Measurements from ENCODE around the gene ITPKA.

Gene ITPKA

GRCh38 chr15:41520636-41521035 is 27.0 kb downstream of the ITPKA start:
- H3K4me2 ChIP-seq (ENCODE audit: insufficient read depth, low read length) = no peak overlapping the region
- no peaks in the 10 kb centered on the region for H3K9me3 ChIP-seq (ENCODE audit: insufficient read depth, low read length, severe bottlenecking)
- H2AFZ ChIP-seq (ENCODE audit: low read depth, low read length) = no peak overlapping the region
- no peak overlapping the region for H3K9ac ChIP-seq (ENCODE audit: low read depth, low read length)
- ATAC-seq (ENCODE audit: insufficient read depth, low read depth) (no peak), DNase-seq (no peak)
- no peak overlapping the region for H3K27ac ChIP-seq (ENCODE audit: low read length)
- H3K27me3 ChIP-seq (ENCODE audit: insufficient read depth, low read length, poor library complexity) = no peaks in the 10 kb centered on the region
- H3K79me2 ChIP-seq (ENCODE audit: insufficient read depth, low read length) = no peaks in the 10 kb centered on the region
- H3K36me3 ChIP-seq (ENCODE audit: insufficient read depth, low read length) = peaks cover 37% of the 10 kb centered on the region
- no peak overlapping the region for H3K4me3 ChIP-seq (ENCODE audit: low read depth in 1 of 2, low read length in 2 of 2)
- TF ChIP-seq CTCF (IDR thresholded peaks at IDR 0.05; ENCODE audit: borderline replicate concordance, extremely low read depth, low read length, poor library complexity, severe bottlenecking) (no peak), EZH2 (IDR thresholded peaks at IDR 0.05; ENCODE audit: borderline replicate concordance, low read depth, low read length, severe bottlenecking) (no peak)
- H3K4me1 ChIP-seq (ENCODE audit: insufficient read depth, low read length) = no peaks in the 10 kb centered on the region
- no peaks in the 10 kb centered on the region for H4K20me1 ChIP-seq (ENCODE audit: insufficient read depth, low read length)

GRCh38 chr15:41521614-41522013 is 27.9 kb downstream of the ITPKA start:
- no peaks in the 10 kb centered on the region for H3K9me3 ChIP-seq (ENCODE audit: insufficient read depth, low read length, severe bottlenecking)
- no peak for TF ChIP-seq CTCF (IDR thresholded peaks at IDR 0.05; ENCODE audit: borderline replicate concordance, extremely low read depth, low read length, poor library complexity, severe bottlenecking)
- TF ChIP-seq EZH2 (IDR thresholded peaks at IDR 0.05; ENCODE audit: borderline replicate concordance, low read depth, low read length, severe bottlenecking) = no peak
- DNase-seq = no peak
- H3K4me3 ChIP-seq (ENCODE audit: low read depth in 1 of 2, low read length in 2 of 2) = no peak overlapping the region
- H3K36me3 ChIP-seq (ENCODE audit: insufficient read depth, low read length) = peaks cover 41% of the 10 kb centered on the region
- H2AFZ ChIP-seq (ENCODE audit: low read depth, low read length) = no peak overlapping the region
- no peaks in the 10 kb centered on the region for H4K20me1 ChIP-seq (ENCODE audit: insufficient read depth, low read length)
- H3K9ac ChIP-seq (ENCODE audit: low read depth, low read length) = no peak overlapping the region
- ATAC-seq (ENCODE audit: insufficient read depth, low read depth) = no peak
- H3K27ac ChIP-seq (ENCODE audit: low read length) = no peak overlapping the region
- H3K27me3 ChIP-seq (ENCODE audit: insufficient read depth, low read length, poor library complexity) = no peaks in the 10 kb centered on the region
- H3K4me2 ChIP-seq (ENCODE audit: insufficient read depth, low read length) = no peak overlapping the region
- H3K79me2 ChIP-seq (ENCODE audit: insufficient read depth, low read length) = no peaks in the 10 kb centered on the region
- H3K4me1 ChIP-seq (ENCODE audit: insufficient read depth, low read length) = no peaks in the 10 kb centered on the region

GRCh38 chr15:41523097-41523496 is 29.4 kb downstream of the ITPKA start:
- Histone ChIP-seq H3K9me3 (ENCODE audit: insufficient read depth, low read length, severe bottlenecking) (no peaks in the 10 kb centered on the region), H3K4me3 (ENCODE audit: low read depth in 1 of 2, low read length in 2 of 2) (no peak overlapping the region), H3K79me2 (ENCODE audit: insufficient read depth, low read length) (no peaks in the 10 kb centered on the region), H3K27me3 (ENCODE audit: insufficient read depth, low read length, poor library complexity) (no peaks in the 10 kb centered on the region), H3K4me2 (ENCODE audit: insufficient read depth, low read length) (no peak overlapping the region), H2AFZ (ENCODE audit: low read depth, low read length) (no peak overlapping the region), H3K4me1 (ENCODE audit: insufficient read depth, low read length) (no peaks in the 10 kb centered on the region), H3K9ac (ENCODE audit: low read depth, low read length) (no peak overlapping the region), H3K27ac (ENCODE audit: low read length) (no peak overlapping the region), H3K36me3 (ENCODE audit: insufficient read depth, low read length) (peaks cover 44% of the 10 kb centered on the region), H4K20me1 (ENCODE audit: insufficient read depth, low read length) (no peaks in the 10 kb centered on the region)
- DNase-seq = no peak
- TF ChIP-seq CTCF (IDR thresholded peaks at IDR 0.05; ENCODE audit: borderline replicate concordance, extremely low read depth, low read length, poor library complexity, severe bottlenecking) (no peak), EZH2 (IDR thresholded peaks at IDR 0.05; ENCODE audit: borderline replicate concordance, low read depth, low read length, severe bottlenecking) (no peak)
- no peak for ATAC-seq (ENCODE audit: insufficient read depth, low read depth)
